Measurements from ENCODE around the gene COQ5. TPM values are rescaled to one million over a fixed set of nuclear protein-coding genes. Genes with fewer than 3 reads are reported as not detected.
"Not testable (repeated sequence)": the region's sequence is repeated elsewhere in the genome, so short reads cannot be mapped to it uniquely, and the experiment has no call there.

COQ5 gene
- total RNA-seq, 2 experiments from 2014 or later = 28.6 to 30.6 TPM

- no peaks in the 10 kb centered on the region for H3K9me3 Mint-ChIP-seq (ENCODE audit: insufficient read depth)
- no peaks in the 10 kb centered on the region for H3K27me3 Mint-ChIP-seq (ENCODE audit: low read depth)
- no peak for ATAC-seq
- peaks cover 7% of the 10 kb centered on the region for H3K36me3 Mint-ChIP-seq (ENCODE audit: low read depth)
- no peak for DNase-seq
- CTCF ChIA-PET = interaction anchor here (0.7 kb wide), 1 partner anchor 1078 kb away, joined by 3 read pairs; no protein-coding TSS in a partner anchor
- H3K27ac Mint-ChIP-seq = no peak overlapping the region
- H3K4me3 Mint-ChIP-seq = no peak overlapping the region
- H3K4me1 Mint-ChIP-seq (ENCODE audit: low read depth) = no peaks in the 10 kb centered on the region
- POLR2A ChIA-PET = no interaction called here
These were observed 6.4 kb downstream of the COQ5 start for GRCh38 chr12:120522568-120522967.

GRCh38 chr12:120519324-120519723, 9.6 kb downstream of the COQ5 start:
- H3K36me3 Mint-ChIP-seq (ENCODE audit: low read depth) = peaks cover 12% of the 10 kb centered on the region
- CTCF ChIA-PET; H3K4me1 Mint-ChIP-seq (ENCODE audit: low read depth); H3K27me3 Mint-ChIP-seq (ENCODE audit: low read depth); ATAC-seq; POLR2A ChIA-PET; H3K4me3 Mint-ChIP-seq; DNase-seq; H3K9me3 Mint-ChIP-seq (ENCODE audit: insufficient read depth); H3K27ac Mint-ChIP-seq: not testable (repeated sequence)

- POLR2A ChIA-PET = no interaction called here
- H3K9me3 Mint-ChIP-seq (ENCODE audit: insufficient read depth) = no peaks in the 10 kb centered on the region
- no peaks in the 10 kb centered on the region for H3K27me3 Mint-ChIP-seq (ENCODE audit: low read depth)
- ATAC-seq = no peak
- no peak for DNase-seq
- CTCF ChIA-PET = interaction anchor here (1.1 to 1.5 kb wide), 3 partner anchors 10 to 75 kb away, joined by 4 to 5 read pairs (median 5); partner anchors contain the start of gene SRSF9
- no peaks in the 10 kb centered on the region for H3K4me1 Mint-ChIP-seq (ENCODE audit: low read depth)
- no peak overlapping the region for H3K27ac Mint-ChIP-seq
- H3K4me3 Mint-ChIP-seq = no peak overlapping the region
- H3K36me3 Mint-ChIP-seq (ENCODE audit: low read depth) = peaks cover 20% of the 10 kb centered on the region
These were observed 13.5 kb downstream of the COQ5 start for GRCh38 chr12:120515496-120515895.

DNA sequence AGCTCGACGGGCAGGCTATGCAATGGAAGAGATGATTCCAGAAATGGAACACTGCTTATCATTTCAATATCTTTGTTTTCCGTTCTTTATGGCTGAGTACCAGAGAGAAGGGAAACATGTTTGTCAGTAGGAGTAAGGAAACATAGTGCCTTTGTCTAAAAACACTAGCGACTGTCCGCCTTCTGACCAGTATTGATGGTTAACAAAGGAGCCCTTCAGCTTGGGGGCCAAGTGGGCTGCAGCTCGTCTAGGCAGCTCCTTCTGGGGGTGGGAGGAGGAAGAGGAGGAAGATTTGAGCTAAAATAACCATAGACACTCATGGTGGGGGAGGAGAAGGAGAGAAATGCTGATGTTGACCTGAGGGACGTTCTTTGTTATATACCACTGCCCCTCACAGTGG, 15.0 kb downstream of the COQ5 start:
- H3K9me3 Mint-ChIP-seq (ENCODE audit: insufficient read depth) = no peaks in the 10 kb centered on the region
- H3K36me3 Mint-ChIP-seq (ENCODE audit: low read depth) = peaks cover 25% of the 10 kb centered on the region
- no peak overlapping the region for H3K4me3 Mint-ChIP-seq
- CTCF ChIA-PET = no interaction called here
- H3K4me1 Mint-ChIP-seq (ENCODE audit: low read depth) = no peaks in the 10 kb centered on the region
- POLR2A ChIA-PET = interaction anchor here (1.2 kb wide), 1 partner anchor 42 kb away, joined by 4 read pairs; no protein-coding TSS in a partner anchor
- H3K27me3 Mint-ChIP-seq (ENCODE audit: low read depth) = no peaks in the 10 kb centered on the region
- DNase-seq (no peak), ATAC-seq (no peak)
- no peak overlapping the region for H3K27ac Mint-ChIP-seq

DNA sequence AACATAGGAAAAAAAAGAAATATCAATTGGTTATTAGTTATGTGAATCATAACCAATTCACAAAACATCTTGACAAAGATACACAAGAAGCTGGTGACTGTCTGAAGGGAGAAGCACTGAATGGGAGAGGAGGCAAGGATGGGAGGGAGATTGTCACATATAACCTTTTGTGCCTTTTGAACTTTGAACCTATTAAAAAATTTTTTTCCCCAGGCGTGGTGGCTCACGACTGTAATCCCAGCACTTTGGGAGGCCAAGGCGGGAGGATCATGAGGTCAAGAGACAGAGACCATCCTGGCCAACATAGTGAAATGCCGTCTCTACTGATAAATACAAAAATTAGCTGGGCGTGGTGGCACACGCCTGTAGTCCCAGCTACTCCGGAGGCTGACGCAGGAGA, 20.4 kb downstream of the COQ5 start:
- Mint-ChIP-seq H3K36me3 (ENCODE audit: low read depth) (peaks cover 24% of the 10 kb centered on the region), H3K4me1 (ENCODE audit: low read depth) (no peaks in the 10 kb centered on the region), H3K27ac (no peak overlapping the region), H3K4me3 (no peak overlapping the region), H3K9me3 (ENCODE audit: insufficient read depth) (no peaks in the 10 kb centered on the region), H3K27me3 (ENCODE audit: low read depth) (no peaks in the 10 kb centered on the region)
- ChIA-PET CTCF (interaction anchor here (1.3 to 2.1 kb wide), 2 partner anchors 8 to 40 kb away, joined by 4 to 10 read pairs; partner anchors contain the start of gene SRSF9), POLR2A (no interaction called here)
- DNase-seq (no peak), ATAC-seq (no peak)

- Mint-ChIP-seq H3K9me3 (ENCODE audit: insufficient read depth) (no peaks in the 10 kb centered on the region), H3K4me3 (no peak overlapping the region), H3K36me3 (ENCODE audit: low read depth) (peaks cover 29% of the 10 kb centered on the region), H3K4me1 (ENCODE audit: low read depth) (peaks cover 5% of the 10 kb centered on the region), H3K27me3 (ENCODE audit: low read depth) (no peaks in the 10 kb centered on the region), H3K27ac (no peak overlapping the region)
- ATAC-seq = no peak
- no peak for DNase-seq
- ChIA-PET POLR2A (no interaction called here), CTCF (interaction anchor here (1.0 kb wide), 2 partner anchors 61 to 81 kb away, joined by 3 read pairs; no protein-coding TSS in a partner anchor)
These were observed 24.4 kb downstream of the COQ5 start for GRCh38 chr12:120504587-120504986.

DNA sequence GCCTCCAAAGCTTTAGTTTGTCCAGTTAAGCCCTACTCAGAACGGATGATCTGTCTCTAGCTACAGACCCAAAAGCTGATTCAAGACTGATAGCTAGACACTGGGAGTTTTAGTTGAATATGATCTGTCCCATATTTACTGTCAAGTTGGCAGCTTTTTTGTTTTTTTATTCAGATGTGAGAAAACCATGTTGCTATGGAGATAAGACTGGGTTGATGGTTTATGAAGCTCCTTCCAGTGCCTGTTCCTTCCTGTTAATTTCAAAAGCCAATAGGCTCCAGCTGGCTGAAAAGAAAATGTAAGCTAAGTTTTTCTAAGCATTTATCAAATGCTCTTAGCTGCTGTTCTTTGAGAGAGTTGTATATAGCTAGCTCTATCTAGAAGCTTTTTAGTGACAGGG, 28.4 kb downstream of the COQ5 start:
- ATAC-seq (no peak), DNase-seq (no peak)
- POLR2A ChIA-PET = interaction anchor here (1.0 to 1.1 kb wide), 2 partner anchors 31 to 208 kb away, joined by 3 to 4 read pairs; partner anchors contain the start of genes RNU4-1 and SRSF9
- H3K4me1 Mint-ChIP-seq (ENCODE audit: low read depth) = peaks cover 25% of the 10 kb centered on the region
- H3K36me3 Mint-ChIP-seq (ENCODE audit: low read depth) = peaks cover 49% of the 10 kb centered on the region
- H3K27me3 Mint-ChIP-seq (ENCODE audit: low read depth) = no peaks in the 10 kb centered on the region
- CTCF ChIA-PET = interaction anchor here (1.0 to 1.2 kb wide), 3 partner anchors 9 to 60 kb away, joined by 3 to 5 read pairs (median 4); partner anchors contain the start of gene SRSF9
- no peaks in the 10 kb centered on the region for H3K9me3 Mint-ChIP-seq (ENCODE audit: insufficient read depth)
- no peak overlapping the region for H3K4me3 Mint-ChIP-seq
- H3K27ac Mint-ChIP-seq = no peak overlapping the region

GRCh38 chr12:120498870-120499515, 30.0 kb downstream of the COQ5 start:
- Mint-ChIP-seq H3K4me3 (no peak overlapping the region), H3K4me1 (ENCODE audit: low read depth) (peaks cover 35% of the 10 kb centered on the region), H3K9me3 (ENCODE audit: insufficient read depth) (no peaks in the 10 kb centered on the region), H3K36me3 (ENCODE audit: low read depth) (peaks cover 46% of the 10 kb centered on the region), H3K27me3 (ENCODE audit: low read depth) (no peaks in the 10 kb centered on the region), H3K27ac (no peak overlapping the region)
- ChIA-PET POLR2A (no interaction called here), CTCF (interaction anchor here (0.8 to 1.1 kb wide), 2 partner anchors 11 to 148 kb away, joined by 3 read pairs; no protein-coding TSS in a partner anchor)
- DNase-seq (no peak), ATAC-seq (no peak)

DNA sequence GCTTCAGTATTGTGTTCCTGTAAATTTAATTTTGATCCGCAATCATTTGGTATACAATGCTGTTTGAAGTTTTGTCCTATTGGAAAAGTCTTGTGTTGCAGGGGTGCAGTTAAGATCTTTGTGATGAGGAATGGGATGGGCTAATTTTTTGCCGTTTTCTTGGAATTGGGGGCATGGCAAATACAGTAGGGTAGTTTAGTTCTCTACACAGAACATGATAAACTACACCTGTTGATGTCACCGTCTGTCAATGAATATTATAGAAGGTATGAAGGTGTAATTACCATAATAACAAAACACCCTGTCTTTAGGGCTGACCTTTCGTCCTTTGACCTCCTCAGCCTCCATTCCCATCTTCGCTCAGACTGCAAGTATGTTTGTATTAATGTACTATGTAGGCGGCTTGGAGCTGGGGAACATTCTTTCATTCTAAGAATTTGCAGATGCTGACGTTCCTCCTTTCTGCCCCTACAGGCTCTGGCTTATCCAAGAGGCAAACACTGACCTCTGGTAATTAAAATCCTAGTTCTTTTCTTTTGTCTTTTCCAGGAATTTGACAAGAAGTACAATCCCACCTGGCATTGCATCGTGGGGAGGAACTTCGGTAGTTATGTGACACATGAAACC, 31.3 kb downstream of the COQ5 start:
- H3K4me3 Mint-ChIP-seq = peak overlapping the region; percentile 89
- DNase-seq (no peak), ATAC-seq (no peak)
- CTCF ChIA-PET = interaction anchor here (0.7 to 2.4 kb wide), 7 partner anchors 12 to 140 kb away, joined by 3 to 21 read pairs (median 3); partner anchors contain the start of gene SRSF9
- H3K27ac Mint-ChIP-seq = peak overlapping the region; percentile 31
- peaks cover 35% of the 10 kb centered on the region for H3K4me1 Mint-ChIP-seq (ENCODE audit: low read depth)
- peaks cover 36% of the 10 kb centered on the region for H3K36me3 Mint-ChIP-seq (ENCODE audit: low read depth)
- POLR2A ChIA-PET = interaction anchor here (1.3 to 3.4 kb wide), 3 partner anchors 25 to 206 kb away, joined by 3 to 19 read pairs (median 8); partner anchors contain the start of genes RNU4-2 and SRSF9
- no peaks in the 10 kb centered on the region for H3K9me3 Mint-ChIP-seq (ENCODE audit: insufficient read depth)
- H3K27me3 Mint-ChIP-seq (ENCODE audit: low read depth) = no peaks in the 10 kb centered on the region

DNA sequence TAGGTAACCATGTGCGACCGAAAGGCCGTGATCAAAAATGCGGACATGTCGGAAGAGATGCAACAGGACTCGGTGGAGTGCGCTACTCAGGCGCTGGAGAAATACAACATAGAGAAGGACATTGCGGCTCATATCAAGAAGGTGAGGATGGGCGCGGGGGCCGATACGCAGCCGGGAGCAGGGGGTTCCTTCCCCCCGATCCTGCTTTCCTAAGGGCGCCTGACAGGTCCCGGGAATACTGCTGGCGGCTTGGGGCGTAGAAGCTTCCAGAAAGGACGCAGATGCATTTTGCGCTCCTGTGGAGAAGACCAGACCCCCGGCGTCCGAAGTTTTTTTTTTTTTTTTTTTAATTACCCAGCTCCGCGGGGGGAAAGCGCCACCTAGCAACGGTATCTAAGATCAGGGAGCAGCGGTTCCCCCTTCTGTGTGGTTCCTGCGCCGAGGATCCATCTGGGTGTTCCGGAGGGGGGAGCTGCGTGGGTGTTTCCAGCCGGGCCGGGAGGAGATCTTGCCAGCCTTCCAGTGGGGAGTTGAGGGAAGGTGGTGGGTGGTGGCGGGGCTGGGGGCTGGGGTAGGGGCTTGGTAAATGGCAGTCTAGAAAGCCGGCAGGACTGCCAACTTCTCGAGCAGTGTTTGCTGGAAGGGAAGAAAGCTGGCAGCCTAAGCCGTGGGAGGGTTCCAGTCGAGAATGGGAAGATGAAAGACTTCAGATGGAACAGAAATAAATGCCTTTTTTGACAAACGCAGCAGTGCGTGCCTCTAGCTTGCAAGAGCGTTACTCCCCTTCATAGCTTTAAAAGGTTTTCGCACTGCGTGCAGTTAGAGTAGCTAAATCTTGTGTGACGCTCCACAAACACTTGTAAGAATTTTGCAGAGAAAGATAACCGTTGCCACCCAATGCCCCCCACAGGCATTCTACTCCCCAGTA, 32.3 kb downstream of the COQ5 start:
- peak overlapping the region; percentile 85 for H3K27ac Mint-ChIP-seq
- CTCF ChIA-PET = interaction anchor here (0.7 to 2.4 kb wide), 11 partner anchors 11 to 139 kb away, joined by 3 to 21 read pairs (median 3); partner anchors contain the start of gene SRSF9
- peak; percentile 62 for DNase-seq
- peaks cover 33% of the 10 kb centered on the region for H3K36me3 Mint-ChIP-seq (ENCODE audit: low read depth)
- POLR2A ChIA-PET = interaction anchor here (0.9 to 3.4 kb wide), 6 partner anchors 24 to 205 kb away, joined by 3 to 19 read pairs (median 3); partner anchors contain the start of genes POP5, RNU4-2 and SRSF9
- H3K9me3 Mint-ChIP-seq (ENCODE audit: insufficient read depth) = no peaks in the 10 kb centered on the region
- H3K4me1 Mint-ChIP-seq (ENCODE audit: low read depth) = peaks cover 35% of the 10 kb centered on the region
- ATAC-seq = peak; percentile 10
- H3K27me3 Mint-ChIP-seq (ENCODE audit: low read depth) = no peaks in the 10 kb centered on the region
- peak overlapping the region; percentile 89 for H3K4me3 Mint-ChIP-seq
